HG03558 (cell line): ENCODE results near the gene CPT1B.
"Not testable (repeated sequence)": the region's sequence is repeated elsewhere in the genome, so short reads cannot be mapped to it uniquely, and the experiment has no call there.

Experiments
- ATAC-seq: cut with Tn5 transposase; IDR thresholded peaks from one replicate; pipeline ENCODE4 v1.9.1; 2021; ENCODE audit warnings: moderate number of reproducible peaks; ENCODE audit not compliant: unreplicated experiment; ENCODE audit errors: extremely low read depth

Gene CPT1B

GRCh38 chr22:50520826-50521453, 57.3 kb downstream of the CPT1B start:
- ATAC-seq = no peak

- not testable (repeated sequence) for ATAC-seq
Measured at GRCh38 chr22:50520184-50520583, 58.0 kb downstream of the CPT1B start.

DNA sequence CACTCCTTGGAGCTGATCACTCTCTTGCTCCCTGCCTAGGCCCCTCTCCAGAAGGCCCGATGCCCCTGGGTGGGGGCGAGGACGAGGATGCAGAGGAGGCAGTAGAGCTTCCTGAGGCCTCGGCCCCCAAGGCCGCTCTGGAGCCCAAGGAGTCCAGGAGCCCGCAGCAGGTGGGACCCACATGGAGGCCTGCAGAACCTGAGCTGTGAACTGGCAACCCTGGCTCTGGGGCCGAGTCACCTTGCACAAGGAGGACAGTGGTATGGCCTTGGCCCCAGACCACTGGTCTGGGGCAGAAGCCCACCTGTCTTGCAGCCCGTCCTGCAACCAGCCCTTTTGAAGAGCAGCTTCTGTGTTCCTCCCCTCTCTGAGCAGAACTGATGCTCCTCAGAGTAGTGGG, 59.1 kb downstream of the CPT1B start:
- ATAC-seq = no peak
